Measurements from ENCODE around the gene TGFBR3L.
"Not testable (repeated sequence)": the region's sequence is repeated elsewhere in the genome, so short reads cannot be mapped to it uniquely, and the experiment has no call there.

The TGFBR3L gene

GRCh38 chr19:7944177-7944761 is 29.6 kb downstream of the TGFBR3L start:
- peak; percentile 81 for TF ChIP-seq CTCF (conservative IDR thresholded peaks at IDR 0.05; ENCODE audit: low read length)
- DNase-seq (ENCODE audit: low read depth), result peak; percentile 92
- peak overlapping the region; percentile 78 for H3K4me3 ChIP-seq (ENCODE audit: low read length)

- no peak for TF ChIP-seq CTCF (conservative IDR thresholded peaks at IDR 0.05; ENCODE audit: low read length)
- no peak overlapping the region for H3K4me3 ChIP-seq (ENCODE audit: low read length)
- no peak for DNase-seq (ENCODE audit: low read depth)
Measured at GRCh38 chr19:7947939-7948338, 33.3 kb downstream of the TGFBR3L start.

GRCh38 chr19:7953060-7953459 is 38.4 kb downstream of the TGFBR3L start:
- H3K4me3 ChIP-seq (ENCODE audit: low read length), result no peak overlapping the region
- peak; percentile 50 for DNase-seq (ENCODE audit: low read depth)
- no peak for TF ChIP-seq CTCF (conservative IDR thresholded peaks at IDR 0.05; ENCODE audit: low read length)

GRCh38 chr19:7953576-7953975 is 38.9 kb downstream of the TGFBR3L start:
- H3K4me3 ChIP-seq (ENCODE audit: low read length), result no peak overlapping the region
- no peak for DNase-seq (ENCODE audit: low read depth)
- TF ChIP-seq CTCF (conservative IDR thresholded peaks at IDR 0.05; ENCODE audit: low read length), result no peak

GRCh38 chr19:7955696-7956095 is 41.1 kb downstream of the TGFBR3L start:
- no peak overlapping the region for H3K4me3 ChIP-seq (ENCODE audit: low read length)
- no peak for TF ChIP-seq CTCF (conservative IDR thresholded peaks at IDR 0.05; ENCODE audit: low read length)
- DNase-seq (ENCODE audit: low read depth), result no peak

GRCh38 chr19:7959211-7959610 is 44.6 kb downstream of the TGFBR3L start:
- no peak for TF ChIP-seq CTCF (conservative IDR thresholded peaks at IDR 0.05; ENCODE audit: low read length)
- H3K4me3 ChIP-seq (ENCODE audit: low read length), result no peak overlapping the region
- DNase-seq (ENCODE audit: low read depth), result no peak

GRCh38 chr19:7961082-7961481 is 46.5 kb downstream of the TGFBR3L start:
- H3K4me3 ChIP-seq (ENCODE audit: low read length); DNase-seq (ENCODE audit: low read depth): not testable (repeated sequence)
